ENCODE results near the gene NFKBIE.

GRCh38 chr6:44219053-44219814, 46.1 kb downstream of the NFKBIE start:
- TF ChIP-seq, protein P1, sequence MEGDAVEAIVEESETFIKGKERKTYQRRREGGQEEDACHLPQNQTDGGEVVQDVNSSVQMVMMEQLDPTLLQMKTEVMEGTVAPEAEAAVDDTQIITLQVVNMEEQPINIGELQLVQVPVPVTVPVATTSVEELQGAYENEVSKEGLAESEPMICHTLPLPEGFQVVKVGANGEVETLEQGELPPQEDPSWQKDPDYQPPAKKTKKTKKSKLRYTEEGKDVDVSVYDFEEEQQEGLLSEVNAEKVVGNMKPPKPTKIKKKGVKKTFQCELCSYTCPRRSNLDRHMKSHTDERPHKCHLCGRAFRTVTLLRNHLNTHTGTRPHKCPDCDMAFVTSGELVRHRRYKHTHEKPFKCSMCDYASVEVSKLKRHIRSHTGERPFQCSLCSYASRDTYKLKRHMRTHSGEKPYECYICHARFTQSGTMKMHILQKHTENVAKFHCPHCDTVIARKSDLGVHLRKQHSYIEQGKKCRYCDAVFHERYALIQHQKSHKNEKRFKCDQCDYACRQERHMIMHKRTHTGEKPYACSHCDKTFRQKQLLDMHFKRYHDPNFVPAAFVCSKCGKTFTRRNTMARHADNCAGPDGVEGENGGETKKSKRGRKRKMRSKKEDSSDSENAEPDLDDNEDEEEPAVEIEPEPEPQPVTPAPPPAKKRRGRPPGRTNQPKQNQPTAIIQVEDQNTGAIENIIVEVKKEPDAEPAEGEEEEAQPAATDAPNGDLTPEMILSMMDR (IDR thresholded peaks at IDR 0.05; ENCODE audit: low read depth, low read length, missing input control): no peak
- peak; percentile 19 to 40 for TF ChIP-seq RXRA (IDR thresholded peaks at IDR 0.05)
- peak; percentile 38 for TF ChIP-seq YY1 (IDR thresholded peaks at IDR 0.05)
- TF ChIP-seq EGR1 (IDR thresholded peaks at IDR 0.05; ENCODE audit: low read depth in 2 of 2): no peak

All from liver (tissue), 3 donors.